Cortex of kidney (tissue), 1 donor: ENCODE results near the gene NPAS2.

Source experiments
- DNase-seq: peaks from one replicate; lab custom pipeline; 2025; lab: John Stamatoyannopoulos, UW

Gene NPAS2

DNA sequence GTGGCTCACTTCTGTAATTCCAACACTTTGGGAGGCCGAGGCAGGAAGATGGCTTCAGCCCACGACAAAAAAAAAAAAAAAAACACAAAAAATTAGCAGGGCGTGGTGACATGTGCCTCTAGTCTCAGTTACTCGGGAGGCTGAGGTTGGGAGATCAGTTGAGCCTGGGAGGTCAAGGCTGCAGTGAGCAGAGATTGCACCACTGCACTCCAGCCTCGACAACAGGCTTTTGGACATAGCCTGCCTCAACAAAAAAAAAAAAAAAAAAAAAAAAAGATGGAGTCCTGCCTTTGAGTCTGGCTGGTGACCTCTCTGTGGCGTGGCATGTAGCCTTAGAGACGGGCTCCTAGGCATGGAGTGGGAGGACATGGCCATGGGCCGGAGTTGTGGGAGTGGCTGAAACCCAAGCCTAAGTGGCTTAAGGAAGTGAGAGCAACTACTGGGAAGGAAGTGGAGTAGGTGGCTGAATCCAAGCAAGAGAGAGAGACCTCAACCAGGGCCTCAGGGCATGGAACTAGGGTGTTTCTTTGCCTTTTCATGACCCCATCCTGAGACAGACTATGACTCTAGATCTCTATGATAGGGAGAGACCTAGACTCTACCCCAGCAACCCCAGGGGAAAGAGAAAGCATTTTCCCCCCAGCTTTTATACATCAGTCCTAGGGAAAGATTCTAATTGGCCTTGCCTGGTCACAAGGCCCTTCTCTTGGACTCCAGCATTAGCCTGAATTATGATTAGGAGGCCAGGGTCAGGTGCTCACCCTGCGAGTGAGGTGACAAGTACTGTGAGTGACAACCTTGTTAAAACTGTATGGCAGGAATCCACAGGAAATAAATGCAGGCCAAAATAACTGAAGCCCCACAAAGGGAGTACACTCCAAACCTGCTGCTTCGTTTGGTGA, 34.2 kb downstream of the NPAS2 start:
- DNase-seq: no peak

- DNase-seq: no peak
Measured at GRCh38 chr2:100855084-100855483, 35.1 kb downstream of the NPAS2 start.

DNA sequence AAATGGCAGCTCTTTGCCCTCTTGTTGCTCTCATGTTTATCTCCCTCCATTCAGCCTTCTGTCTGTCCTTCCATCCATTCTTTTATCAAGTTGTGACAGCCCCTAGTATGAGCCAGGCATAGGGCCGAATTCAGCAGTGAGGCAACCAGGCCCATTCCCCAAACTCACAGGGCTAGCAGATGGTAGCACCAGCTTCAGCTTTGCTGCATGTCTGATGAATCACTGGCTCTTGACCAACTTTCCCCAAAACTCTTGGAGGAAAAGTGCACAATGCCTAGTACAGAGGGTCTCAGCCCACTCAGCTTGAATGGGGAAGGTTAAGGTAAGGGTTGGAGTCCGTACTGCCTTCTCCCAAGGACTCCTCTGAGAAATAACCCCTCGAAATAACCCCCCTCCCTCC, 35.7 kb downstream of the NPAS2 start:
- no peak for DNase-seq

GRCh38 chr2:100856732-100857131, 36.8 kb downstream of the NPAS2 start:
- DNase-seq: no peak

DNA sequence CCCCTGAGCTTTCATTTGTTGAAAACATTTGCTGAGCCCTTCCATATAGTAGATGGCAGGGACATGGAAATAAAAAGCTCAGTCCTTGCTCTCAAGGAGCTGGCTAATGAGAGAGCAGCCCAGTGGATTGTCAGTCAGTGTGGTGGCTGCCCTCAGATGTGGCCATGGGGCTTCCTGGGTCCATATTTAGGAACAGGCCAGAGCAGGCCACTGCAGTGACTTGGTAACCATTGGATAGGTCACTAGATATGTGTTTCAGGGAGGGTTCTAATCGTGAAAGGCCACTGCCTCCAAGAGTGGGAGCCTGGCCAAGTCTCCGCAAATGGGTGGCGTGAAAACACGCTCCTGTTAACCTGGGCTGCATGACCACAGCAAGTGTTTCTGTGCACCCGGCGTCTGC, 37.4 kb downstream of the NPAS2 start:
- DNase-seq: no peak

- no peak for DNase-seq
Measured at GRCh38 chr2:100857915-100858314, 38.0 kb downstream of the NPAS2 start.

DNA sequence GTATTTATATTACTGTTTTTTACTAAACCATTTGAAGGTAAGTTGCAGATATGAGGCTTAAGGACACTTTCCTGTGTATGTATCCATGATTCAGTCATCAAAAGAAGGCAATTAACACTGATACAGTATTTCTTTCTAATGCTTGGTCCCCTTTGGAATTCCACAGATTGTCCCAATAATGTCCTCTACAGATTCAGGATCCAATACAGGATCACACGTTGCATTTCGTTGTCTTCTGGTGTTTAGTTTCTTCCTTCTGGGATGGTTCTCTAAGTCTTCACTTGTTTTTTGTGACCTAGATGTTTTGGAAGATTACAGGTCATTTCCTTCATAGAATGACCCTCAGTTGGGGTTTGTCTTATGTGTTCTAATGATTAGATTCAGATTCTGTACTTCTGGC, 40.0 kb downstream of the NPAS2 start:
- no peak for DNase-seq

DNA sequence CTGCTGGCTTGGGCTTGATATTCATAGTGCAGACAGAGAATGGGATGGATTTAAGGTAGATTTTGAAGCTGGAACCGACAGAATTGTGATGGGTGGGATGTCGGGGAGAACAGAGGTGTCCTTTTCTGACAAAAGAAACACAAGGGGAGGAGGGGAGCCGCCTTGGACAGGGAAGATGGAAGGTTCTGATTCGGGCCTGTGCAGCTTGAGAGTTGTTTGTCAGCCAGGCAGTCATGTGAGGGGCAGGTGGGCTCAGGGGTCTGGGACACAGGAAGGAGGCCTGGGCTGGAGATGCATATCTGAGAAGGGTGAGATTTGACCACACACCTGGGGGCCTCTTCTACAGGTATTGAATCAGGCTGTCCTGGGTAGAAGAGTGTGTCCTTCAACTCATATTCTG, 41.4 kb downstream of the NPAS2 start:
- no peak for DNase-seq

GRCh38 chr2:100862081-100862480, 42.1 kb downstream of the NPAS2 start:
- no peak for DNase-seq

- no peak for DNase-seq
Measured at GRCh38 chr2:100865816-100866460, 46.0 kb downstream of the NPAS2 start.

DNA sequence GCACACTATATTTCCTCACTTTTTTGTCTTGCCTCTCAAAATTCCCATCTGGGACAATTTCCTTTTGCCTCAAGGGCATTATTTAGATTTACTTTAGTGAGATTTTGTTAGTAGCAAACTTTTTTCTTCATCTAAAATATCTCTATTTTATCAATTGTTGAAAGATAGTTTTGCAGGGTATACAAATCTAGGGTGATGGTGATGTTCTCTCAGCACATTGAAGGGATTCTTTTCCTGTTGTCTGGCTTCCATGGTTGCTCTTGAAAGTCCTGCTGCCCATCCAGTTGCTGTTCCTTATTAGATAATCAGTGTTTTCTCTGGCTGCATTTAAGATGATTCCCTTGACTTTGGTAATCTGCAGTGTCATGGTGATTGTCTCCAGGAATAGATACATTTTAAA, 48.1 kb downstream of the NPAS2 start:
- DNase-seq: no peak

GRCh38 chr2:100869120-100869519, 49.2 kb downstream of the NPAS2 start:
- no peak for DNase-seq

- DNase-seq: no peak
Measured at GRCh38 chr2:100870652-100871531, 51.0 kb downstream of the NPAS2 start.

DNA sequence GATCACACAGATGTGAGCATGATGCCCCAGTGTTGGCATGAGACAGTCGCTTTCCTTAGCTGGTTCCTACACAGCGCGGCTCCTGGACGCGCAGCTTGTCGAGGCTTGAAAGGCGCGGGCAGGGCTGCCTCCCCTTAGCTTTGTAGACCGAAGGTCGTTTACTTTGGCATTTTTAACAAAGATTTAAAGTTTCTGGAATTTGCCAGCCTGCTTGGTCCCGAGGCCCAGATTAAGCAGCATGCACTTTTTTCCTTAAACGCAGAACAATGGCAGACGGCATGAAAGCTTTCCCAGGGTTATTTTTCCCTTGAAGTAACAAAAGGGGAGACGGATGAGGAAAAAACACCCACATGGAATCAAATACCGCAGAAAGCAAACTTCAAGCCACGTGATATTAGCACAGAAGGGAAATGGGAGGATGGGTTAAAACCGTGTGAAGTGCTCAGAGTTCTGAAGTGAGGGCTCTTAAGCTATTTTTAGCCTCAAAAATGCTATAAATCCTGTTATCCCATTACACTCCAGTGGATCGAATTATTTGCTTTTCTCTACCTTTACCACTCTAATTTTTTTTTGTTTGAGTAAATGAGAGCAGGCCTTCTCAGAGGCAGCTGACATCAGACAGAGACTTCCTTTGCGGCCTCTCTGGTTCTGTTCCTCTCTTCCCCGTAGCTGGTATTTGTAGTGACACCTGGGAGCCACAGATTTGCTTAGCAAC, 55.7 kb downstream of the NPAS2 start:
- no peak for DNase-seq

DNA sequence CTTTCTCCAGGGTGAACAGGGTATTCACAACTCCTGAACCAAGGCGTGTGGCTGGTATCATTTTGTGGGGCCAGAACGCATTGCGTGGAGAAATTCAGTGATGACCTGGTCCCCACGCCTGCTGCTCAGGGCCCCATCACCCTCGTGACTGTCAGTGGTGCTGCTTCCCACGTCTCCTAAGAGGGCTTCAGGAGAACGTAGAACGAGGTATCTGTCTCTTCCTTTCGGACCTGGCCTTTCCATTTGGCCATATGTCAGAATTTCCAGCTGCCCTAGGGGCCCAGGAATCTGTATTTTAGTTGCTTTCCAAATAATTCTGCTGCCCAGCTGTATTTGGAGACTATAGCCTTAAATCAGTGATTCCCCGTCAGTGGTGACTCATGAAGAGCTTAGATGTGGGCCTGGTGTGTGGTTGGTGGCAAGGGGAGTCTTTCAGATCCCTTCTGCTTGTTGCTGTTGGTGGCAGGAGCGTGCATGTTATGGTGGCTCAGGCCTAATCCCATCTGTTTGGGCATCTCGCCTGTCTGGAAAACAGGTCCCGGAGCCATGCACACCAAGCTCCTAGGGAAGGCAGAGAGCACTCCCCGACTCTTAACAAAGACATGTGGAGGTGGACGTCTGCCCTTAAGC, 56.4 kb downstream of the NPAS2 start:
- DNase-seq: no peak

- DNase-seq: no peak
Measured at GRCh38 chr2:100877555-100877954, 57.6 kb downstream of the NPAS2 start.

DNA sequence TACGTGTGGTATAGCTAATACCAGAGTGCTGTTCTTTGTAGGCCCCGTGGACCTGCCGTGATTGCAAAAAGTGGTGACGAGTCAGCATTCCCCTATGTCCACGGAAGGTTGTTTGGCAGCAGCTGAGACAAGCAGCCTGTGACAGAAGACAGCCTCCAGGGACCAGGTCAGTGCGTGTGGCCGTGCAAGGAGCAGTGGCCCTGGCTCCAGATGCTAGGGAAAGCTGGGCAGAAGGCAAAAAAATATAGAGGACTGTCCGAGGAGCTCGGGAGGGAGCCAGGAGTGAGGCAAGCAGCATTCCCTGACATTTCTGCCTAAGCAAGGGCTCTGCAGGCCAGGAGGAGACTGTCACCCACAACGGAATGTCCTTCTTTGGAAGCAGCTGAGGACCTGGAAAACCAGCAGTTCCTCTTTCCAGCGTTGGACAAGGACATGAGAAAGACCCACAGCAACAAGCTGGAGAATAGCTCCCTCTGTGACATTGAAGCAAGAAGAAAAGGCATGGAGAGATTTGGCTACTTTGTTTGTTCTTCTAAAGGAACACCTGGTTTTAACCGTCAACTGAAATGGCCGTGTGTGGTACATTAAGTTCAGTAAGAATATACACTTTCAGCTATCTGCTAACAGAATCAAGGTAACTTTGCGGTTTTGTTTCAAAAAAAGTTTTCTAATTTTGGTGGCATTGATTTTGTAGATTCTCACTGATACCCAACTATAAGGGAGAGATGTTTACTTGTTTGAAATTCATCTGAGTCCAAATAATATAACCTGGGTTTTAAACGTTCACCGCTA, 58.3 kb downstream of the NPAS2 start:
- DNase-seq: no peak

GRCh38 chr2:100879296-100879695, 59.4 kb downstream of the NPAS2 start:
- DNase-seq: no peak

DNA sequence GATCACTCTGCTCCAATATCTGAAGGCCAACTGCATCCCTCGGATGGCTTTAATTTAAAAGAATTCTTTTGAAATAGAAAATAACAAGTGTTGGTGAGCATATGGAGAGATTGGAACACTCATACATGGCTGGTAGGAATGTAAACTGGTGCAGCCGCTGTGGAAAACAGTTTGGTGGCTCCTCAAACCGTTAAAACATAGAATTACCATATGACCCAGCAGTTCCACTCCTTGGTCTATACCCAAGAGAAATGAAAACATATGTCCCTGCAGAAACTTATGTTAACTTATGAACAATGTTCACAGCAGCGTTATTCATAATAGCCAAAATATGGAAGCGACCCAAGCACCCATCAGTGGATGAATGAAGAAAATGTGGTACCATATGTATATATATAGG, 60.1 kb downstream of the NPAS2 start:
- DNase-seq: no peak

DNA sequence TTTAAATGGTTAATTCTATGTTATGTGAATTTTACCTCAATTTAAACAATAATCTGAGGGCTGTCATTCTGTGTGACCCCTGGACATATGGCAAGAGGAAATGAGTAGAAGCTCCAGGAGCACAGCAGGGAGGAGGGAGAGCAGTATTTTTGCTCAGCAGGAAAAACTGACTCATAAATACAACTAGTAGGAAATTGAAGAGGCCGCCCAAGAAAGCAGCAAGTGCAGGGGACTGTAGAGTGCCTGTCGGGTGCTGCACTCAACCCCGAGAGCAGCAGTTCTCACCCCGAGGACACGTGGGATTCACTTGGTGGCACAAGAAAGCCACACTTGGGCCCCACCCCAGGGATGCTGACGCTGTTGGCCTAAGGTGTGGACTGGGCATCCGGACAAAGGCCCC, 60.8 kb downstream of the NPAS2 start:
- DNase-seq: no peak
